Activated naive CD8-positive, alpha-beta T cell treated with anti-CD3 and anti-CD28 coated beads for 36 hours (primary cell): ENCODE data around the gene UBE2F. TPM values are rescaled to one million over a fixed set of nuclear protein-coding genes. Genes with fewer than 3 reads are reported as not detected.

ENCODE experiments used
- DNase-seq: peaks from one replicate; pipeline ENCODE4 v3.0.0; 2021
- H3K27ac Mint-ChIP-seq: one replicate; pipeline ENCODE4 v1.8.0; 2022; ENCODE audit warnings: mild to moderate bottlenecking, moderate library complexity, mixed read lengths
- H3K27me3 Mint-ChIP-seq: one replicate; pipeline ENCODE4 v1.8.0; 2022; ENCODE audit warnings: mild to moderate bottlenecking, mixed read lengths
- H3K36me3 Mint-ChIP-seq: one replicate; pipeline ENCODE4 v1.8.0; 2021; ENCODE audit warnings: mild to moderate bottlenecking, mixed read lengths
- H3K4me1 Mint-ChIP-seq: one replicate; pipeline ENCODE4 v1.8.0; 2021; ENCODE audit warnings: mixed read lengths
- H3K4me3 Mint-ChIP-seq: one replicate; pipeline ENCODE4 v1.8.0; 2022; ENCODE audit warnings: mild to moderate bottlenecking, moderate library complexity, mixed read lengths
- H3K9me3 Mint-ChIP-seq: one replicate; pipeline ENCODE4 v1.8.0; 2022; ENCODE audit warnings: mixed read lengths
- total RNA-seq, 2 experiments: library from RNA; stranded (reverse); gene quantifications; one replicate each; pipeline ENCODE4 v1.2.3, GENCODE V29; 2021

UBE2F gene, protein sequence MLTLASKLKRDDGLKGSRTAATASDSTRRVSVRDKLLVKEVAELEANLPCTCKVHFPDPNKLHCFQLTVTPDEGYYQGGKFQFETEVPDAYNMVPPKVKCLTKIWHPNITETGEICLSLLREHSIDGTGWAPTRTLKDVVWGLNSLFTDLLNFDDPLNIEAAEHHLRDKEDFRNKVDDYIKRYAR
- 10 to 100 TPM; 57.9 to 58.9 TPM for total RNA-seq

DNA sequence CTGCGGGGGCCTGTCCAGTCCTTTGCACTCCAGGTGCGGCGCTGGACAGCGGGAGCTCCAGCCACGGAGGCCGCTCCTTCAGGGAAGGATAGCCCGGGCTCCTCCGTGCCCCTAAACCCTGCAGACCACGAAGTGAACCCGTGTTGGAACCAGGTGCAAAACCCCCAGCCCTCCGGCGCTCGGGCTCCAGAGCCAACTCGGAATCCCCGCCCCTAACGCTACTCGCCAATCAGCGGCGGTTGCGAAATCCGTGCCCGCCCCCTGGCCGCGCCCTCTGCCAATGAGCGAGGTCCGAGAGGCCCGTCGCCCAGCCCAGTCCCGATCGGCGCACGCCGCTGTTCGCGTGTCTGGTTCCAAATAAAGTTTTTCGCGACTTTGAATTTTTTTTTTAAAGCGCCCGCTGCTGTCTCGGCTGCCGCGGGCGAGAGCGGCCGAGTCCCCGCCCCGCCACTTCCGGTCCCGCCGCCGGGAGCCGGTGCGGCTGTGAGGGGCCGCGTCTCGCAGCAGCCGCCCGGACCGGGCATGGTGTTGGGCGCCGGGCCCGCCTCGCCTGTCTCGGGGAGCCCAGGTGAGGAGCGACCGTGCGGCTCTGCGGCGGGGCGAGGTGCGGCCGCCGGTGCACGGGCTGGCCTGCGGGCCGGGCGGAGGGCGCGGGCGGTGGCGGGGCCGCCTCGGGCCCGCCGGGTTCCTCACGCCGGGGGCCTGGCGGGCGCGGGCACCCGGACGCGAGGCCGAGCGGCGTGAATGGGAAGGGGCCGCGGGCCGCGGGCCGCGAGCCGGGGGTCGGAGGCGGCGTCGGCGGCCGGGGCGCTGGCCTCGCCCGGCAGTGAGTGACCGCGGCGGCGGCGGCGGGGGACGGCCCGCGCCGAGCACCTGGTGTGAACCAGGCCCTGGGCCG, at the start of gene UBE2F:
TSS of gene UBE2F (plus strand) at position 450 of the 898 bp plus-strand sequence. CDS start 6,094 bp downstream, outside the sequence.
- Mint-ChIP-seq H3K36me3 (peaks cover 12% of the 10 kb centered on the region), H3K4me3 (peak within 1 kb of the TSS; percentile 81), H3K27me3 (no peaks in the 10 kb centered on the region), H3K9me3 (peaks cover 10% of the 10 kb centered on the region), H3K27ac (peak within 1 kb of the TSS; percentile 53), H3K4me1 (peaks cover 36% of the 10 kb centered on the region)
- peak; percentile 98 for DNase-seq

DNA sequence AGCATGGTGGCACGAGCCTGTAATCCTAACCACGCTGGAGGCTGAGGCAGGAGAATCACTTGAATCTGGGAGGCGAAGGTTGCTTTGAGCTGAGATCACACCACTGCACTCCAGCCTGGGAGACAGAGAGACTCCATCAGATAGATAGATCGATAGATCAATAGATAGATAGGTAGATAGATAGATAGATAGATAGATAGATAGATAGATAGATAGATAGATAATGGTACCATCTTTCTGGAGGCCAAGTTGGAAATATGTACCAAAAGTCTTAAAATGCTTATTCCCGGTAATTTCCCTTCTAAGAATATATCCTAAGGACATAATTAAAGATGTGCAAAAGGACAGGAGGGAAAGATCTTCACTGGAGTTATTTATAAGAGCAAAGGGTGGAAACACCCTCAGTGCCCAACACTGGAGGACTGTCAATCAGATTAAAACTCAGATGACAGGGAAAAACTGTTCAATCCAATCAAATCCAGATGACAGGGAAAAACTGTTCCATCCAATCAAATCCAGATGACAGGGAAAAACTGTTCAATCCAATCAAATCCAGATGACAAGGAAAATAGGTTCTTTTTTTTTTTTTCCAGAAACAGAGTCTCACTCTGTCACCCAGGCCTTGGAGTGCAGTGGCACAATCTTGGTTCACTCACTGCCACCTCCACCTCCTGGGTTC, 49.0 kb upstream of the UBE2F start:
- DNase-seq: no peak
- H3K27ac Mint-ChIP-seq: no peak overlapping the region
- H3K9me3 Mint-ChIP-seq: no peaks in the 10 kb centered on the region
- H3K27me3 Mint-ChIP-seq: no peaks in the 10 kb centered on the region
- no peaks in the 10 kb centered on the region for H3K36me3 Mint-ChIP-seq
- peaks cover 2% of the 10 kb centered on the region for H3K4me1 Mint-ChIP-seq
- no peak overlapping the region for H3K4me3 Mint-ChIP-seq

DNA sequence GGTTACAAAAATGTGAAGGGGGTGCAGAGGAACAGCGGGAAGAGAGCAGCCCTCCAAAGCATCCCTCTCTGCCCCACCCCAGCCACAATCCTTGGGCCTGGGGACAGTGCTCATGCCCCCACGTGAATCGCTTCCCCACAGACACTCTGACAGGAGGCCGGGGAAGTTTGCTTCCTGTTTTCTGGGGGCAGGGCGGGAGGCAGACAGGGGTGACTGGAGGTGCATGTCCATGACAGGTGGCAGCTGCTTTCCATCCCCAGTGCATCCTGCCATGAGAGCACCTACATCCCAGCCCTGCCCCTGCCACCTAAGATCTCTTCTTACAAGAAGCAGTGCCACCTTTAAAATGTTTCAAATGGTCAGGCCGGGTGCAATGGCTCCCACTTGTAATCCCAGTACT, 47.2 kb upstream of the UBE2F start:
- no peak overlapping the region for H3K27ac Mint-ChIP-seq
- H3K9me3 Mint-ChIP-seq: no peaks in the 10 kb centered on the region
- no peak for DNase-seq
- H3K36me3 Mint-ChIP-seq: no peaks in the 10 kb centered on the region
- peaks cover 10% of the 10 kb centered on the region for H3K4me1 Mint-ChIP-seq
- no peaks in the 10 kb centered on the region for H3K27me3 Mint-ChIP-seq
- H3K4me3 Mint-ChIP-seq: no peak overlapping the region

DNA sequence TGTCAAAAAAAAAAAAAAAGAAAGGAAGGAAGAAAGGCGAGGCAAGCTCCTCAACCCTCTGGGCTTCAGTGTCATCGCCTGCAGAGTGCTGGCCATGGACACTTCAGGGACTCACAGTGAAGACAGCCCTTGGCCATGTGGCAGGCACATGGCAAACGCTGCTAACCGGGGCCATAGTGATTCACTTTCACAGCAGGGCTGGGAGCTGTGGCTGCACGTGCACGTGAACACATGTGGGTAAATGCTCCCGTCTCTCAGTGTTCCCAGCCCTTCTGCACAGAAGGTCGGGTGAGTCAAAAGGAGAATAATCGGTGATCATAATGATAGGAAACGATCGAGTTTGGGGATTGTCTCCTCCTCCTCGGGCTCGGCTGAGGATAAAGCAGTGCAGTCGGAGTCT, 46.1 kb upstream of the UBE2F start:
- Mint-ChIP-seq H3K4me3 (no peak overlapping the region), H3K36me3 (no peaks in the 10 kb centered on the region), H3K27ac (no peak overlapping the region), H3K4me1 (peaks cover 10% of the 10 kb centered on the region), H3K9me3 (no peaks in the 10 kb centered on the region), H3K27me3 (no peaks in the 10 kb centered on the region)
- DNase-seq: no peak

DNA sequence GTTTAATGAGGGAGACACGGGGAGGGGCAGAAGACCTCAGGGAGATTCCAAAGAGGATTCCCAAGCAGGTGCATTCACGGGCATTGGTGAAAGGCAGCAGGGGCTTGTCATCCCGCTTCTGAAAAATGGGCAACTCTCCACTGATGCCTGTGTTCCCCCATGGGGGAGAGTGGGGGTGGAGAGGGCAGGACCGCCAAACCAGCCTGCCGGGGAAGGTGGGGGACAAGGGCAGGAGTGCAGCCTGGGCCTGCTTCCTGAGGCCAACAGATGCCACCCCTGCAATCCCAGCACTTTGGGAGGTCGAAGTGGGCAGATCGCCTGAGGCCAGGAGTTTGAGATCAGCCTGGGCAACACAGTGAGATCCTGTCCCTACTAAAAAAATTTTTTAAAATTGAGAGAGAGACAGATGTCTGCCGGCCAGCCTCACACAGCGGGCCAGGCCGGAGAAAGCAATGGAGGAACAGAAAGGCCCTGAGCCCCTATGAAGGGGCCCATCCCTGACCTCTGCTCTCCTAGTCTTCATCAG, 44.8 kb upstream of the UBE2F start:
- Mint-ChIP-seq H3K9me3 (no peaks in the 10 kb centered on the region), H3K27ac (no peak overlapping the region)

DNA sequence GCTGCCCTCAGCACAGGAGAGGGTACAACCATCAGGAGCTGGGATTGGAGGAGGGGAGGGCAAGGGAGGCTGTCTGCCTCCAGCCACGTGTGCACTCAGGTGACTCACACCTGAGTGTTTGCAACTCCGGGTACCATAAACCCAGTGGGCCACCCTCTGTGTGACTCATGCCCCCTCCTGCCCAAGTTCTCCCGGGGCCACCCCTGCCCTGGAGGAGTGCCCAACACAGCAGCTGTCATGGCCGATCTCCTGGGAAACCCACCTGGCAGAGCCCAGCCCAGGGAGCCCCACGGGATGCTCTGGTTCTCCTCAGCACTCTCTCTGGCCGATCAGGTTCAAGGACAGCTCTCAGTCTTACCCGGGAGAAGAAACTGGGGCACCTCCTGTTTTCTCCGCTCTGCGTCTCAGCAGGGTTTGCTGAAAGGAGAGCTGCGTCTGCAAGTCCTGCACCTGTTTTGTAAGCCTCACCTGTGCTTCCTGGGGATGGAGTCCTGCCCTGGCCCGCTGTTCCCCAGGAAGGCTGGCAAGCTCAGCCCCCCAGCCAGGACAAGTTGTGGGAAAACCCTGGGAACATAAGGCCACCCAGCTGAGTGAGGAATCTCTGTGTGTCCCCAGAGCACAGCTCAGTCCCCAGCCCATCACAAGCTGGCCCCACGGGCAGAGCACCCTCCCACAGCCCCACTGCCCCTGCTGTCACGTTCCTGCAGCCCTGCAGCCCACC, 44.0 kb upstream of the UBE2F start:
- no peak overlapping the region for H3K27ac Mint-ChIP-seq
- H3K4me3 Mint-ChIP-seq: peak overlapping the region; percentile 14
- H3K9me3 Mint-ChIP-seq: peaks cover under 1% of the 10 kb centered on the region
- no peaks in the 10 kb centered on the region for H3K27me3 Mint-ChIP-seq
- H3K36me3 Mint-ChIP-seq: no peaks in the 10 kb centered on the region
- DNase-seq: no peak
- peaks cover 15% of the 10 kb centered on the region for H3K4me1 Mint-ChIP-seq

More for the DNA sequence above, 44.8 kb upstream of the UBE2F start:
- no peak for DNase-seq
- Mint-ChIP-seq H3K27me3 (no peaks in the 10 kb centered on the region), H3K36me3 (no peaks in the 10 kb centered on the region), H3K4me1 (peaks cover 15% of the 10 kb centered on the region), H3K4me3 (no peak overlapping the region)

DNA sequence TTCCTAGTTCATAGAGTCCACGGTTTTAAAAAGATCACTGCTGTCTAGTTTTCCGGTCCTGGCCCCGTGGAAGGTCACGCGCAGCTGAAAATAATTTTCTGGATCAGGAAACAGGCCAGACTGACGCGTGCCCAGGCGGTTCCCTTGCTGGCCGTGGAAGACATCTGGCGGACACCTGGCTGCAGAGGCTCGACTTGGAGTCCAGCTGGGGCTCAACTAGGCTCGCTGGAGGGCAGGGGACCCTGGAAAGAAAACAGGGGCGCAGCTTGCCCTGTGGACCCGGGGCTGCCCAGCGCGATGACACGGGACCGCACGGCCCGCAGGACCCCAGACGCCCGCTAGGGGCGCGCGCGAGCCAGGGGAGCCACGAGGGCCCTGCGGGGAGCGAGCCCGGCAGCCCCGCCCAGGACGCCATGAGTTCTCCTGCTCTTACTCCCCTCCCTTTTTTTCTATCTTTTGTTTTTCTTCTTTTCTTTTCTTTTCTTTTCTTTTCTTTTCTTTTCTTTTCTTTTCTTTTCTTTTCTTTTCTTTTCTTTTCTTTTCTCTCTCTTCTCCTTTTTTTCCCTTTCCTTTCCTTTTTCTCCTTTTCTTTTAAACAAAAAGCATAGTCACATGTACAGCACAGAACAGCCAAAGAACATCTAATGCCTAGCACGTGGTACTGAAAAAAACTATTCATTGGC, 43.2 kb upstream of the UBE2F start:
- Mint-ChIP-seq H3K4me1 (peaks cover 15% of the 10 kb centered on the region), H3K36me3 (no peaks in the 10 kb centered on the region), H3K27me3 (no peaks in the 10 kb centered on the region), H3K9me3 (peaks cover 2% of the 10 kb centered on the region), H3K27ac (no peak overlapping the region), H3K4me3 (peak overlapping the region; percentile 7)
- DNase-seq: peak; percentile 86

DNA sequence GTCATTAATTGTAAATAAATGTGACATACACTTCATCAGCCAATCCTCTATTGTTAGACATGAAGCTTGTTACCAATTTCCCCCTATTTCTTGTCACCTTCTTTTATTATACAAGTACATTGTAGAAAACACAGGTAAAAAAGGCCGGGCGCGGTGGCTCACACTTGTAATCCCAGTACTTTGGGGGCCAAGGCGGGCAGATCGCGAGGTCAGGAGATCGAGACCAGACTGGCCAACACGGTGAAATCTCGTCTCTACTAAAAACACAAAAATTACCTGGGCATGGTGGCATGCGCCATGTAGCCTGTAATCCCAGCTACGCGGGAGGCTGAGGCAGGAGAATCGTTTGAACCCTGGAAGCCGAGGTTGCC, 42.7 kb upstream of the UBE2F start:
- Mint-ChIP-seq H3K9me3 (peaks cover 3% of the 10 kb centered on the region), H3K27ac (no peak overlapping the region), H3K4me3 (no peak overlapping the region), H3K4me1 (peaks cover 15% of the 10 kb centered on the region), H3K27me3 (no peaks in the 10 kb centered on the region), H3K36me3 (no peaks in the 10 kb centered on the region)
- DNase-seq: no peak

DNA sequence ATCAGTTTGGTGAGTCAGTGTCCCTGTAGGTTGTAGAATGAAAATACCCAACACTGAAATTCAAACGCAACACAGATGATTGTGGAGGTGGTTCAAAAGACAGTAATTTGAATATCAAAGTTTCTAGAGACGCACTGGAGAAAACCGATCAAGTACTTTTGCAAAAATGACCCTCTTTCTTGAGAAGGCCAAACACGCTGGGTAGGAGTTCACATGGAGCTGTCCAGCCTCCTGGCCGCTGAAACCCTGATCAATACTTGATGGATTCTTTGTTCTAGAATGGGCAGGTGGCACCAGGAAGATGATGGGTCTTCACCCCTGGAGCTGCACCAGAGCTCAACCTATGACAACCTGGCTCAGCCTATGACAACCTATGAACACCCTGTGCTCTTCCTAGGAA, 39.7 kb upstream of the UBE2F start:
- no peak for DNase-seq
- Mint-ChIP-seq H3K36me3 (peaks cover 3% of the 10 kb centered on the region), H3K4me1 (peaks cover 15% of the 10 kb centered on the region), H3K27ac (no peak overlapping the region), H3K9me3 (peaks cover 3% of the 10 kb centered on the region), H3K27me3 (no peaks in the 10 kb centered on the region), H3K4me3 (no peak overlapping the region)

DNA sequence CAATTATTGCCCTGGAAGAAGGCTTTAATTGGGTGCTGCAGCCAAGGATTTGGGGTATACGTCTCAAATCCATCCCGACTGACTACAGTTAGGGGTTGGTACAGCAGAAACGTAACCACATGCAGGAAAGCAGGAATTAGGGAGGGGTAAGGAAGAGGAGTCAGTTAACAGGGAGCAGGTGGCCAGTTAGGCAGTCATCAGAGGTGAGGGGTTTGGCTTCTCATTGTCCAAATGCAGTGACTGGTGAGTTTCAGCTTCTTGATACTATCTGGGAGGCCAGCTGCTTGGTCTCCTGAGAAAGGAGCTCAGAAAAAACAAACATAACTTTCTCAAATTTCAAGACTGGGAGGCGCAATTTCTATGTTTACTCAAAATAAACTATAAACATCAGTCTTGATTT, 38.8 kb upstream of the UBE2F start:
- Mint-ChIP-seq H3K36me3 (peaks cover 3% of the 10 kb centered on the region), H3K4me1 (peaks cover 16% of the 10 kb centered on the region), H3K27ac (no peak overlapping the region)

DNA sequence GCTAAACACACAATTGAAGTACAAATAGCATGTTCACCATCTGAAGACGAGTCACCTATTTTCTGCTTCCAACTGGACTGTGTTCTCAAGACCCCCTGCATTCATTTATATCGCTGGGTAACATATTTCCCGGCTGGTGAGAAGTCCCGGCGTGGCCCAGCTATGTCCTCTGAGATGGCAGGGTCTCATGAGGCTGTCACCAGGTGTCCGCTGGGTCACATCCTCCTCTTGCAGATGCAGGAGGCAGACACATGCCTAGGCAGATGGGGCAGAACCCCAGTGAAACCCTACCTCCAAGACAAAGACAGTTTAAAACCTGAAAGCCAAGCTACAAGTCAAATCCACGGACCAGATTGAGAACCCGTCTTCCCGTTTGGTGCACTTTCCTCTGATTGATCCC, 36.8 kb upstream of the UBE2F start:
- Mint-ChIP-seq H3K27ac (no peak overlapping the region), H3K27me3 (peaks cover 5% of the 10 kb centered on the region), H3K36me3 (peaks cover 7% of the 10 kb centered on the region), H3K9me3 (peaks cover 3% of the 10 kb centered on the region), H3K4me1 (peaks cover 12% of the 10 kb centered on the region), H3K4me3 (no peak overlapping the region)
- no peak for DNase-seq

More for the DNA sequence above, 38.8 kb upstream of the UBE2F start:
- no peak for DNase-seq
- Mint-ChIP-seq H3K9me3 (peaks cover 3% of the 10 kb centered on the region), H3K4me3 (no peak overlapping the region), H3K27me3 (no peaks in the 10 kb centered on the region)

DNA sequence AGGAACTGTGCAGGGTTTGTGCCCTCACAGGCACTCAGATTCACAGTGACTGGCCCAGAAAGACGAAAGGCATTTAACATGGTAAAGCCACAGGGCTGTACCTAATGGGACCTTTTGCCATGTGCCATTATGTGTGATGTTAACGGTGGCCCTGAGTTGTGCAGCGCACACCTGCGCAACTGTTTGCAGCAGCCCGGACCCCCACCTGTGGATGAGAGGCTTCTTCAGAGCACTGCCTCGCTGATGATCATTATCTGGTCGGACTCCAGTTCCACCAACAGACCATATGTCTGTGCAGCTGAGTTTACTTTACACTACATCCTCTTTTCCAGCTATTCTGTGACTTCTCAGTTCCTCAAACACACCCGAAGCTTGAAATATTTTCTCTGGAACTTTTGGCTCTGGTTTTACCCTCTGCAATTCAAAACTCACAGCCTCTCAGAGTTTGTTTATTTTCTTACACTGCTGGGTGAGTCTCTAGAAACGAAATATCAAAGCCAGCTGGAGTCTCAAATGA, 35.6 kb upstream of the UBE2F start:
- DNase-seq: no peak
- no peak overlapping the region for H3K27ac Mint-ChIP-seq
- H3K9me3 Mint-ChIP-seq: peaks cover 3% of the 10 kb centered on the region
- peaks cover 5% of the 10 kb centered on the region for H3K27me3 Mint-ChIP-seq
- peaks cover 7% of the 10 kb centered on the region for H3K36me3 Mint-ChIP-seq
- H3K4me1 Mint-ChIP-seq: peaks cover 11% of the 10 kb centered on the region
- no peak overlapping the region for H3K4me3 Mint-ChIP-seq

DNA sequence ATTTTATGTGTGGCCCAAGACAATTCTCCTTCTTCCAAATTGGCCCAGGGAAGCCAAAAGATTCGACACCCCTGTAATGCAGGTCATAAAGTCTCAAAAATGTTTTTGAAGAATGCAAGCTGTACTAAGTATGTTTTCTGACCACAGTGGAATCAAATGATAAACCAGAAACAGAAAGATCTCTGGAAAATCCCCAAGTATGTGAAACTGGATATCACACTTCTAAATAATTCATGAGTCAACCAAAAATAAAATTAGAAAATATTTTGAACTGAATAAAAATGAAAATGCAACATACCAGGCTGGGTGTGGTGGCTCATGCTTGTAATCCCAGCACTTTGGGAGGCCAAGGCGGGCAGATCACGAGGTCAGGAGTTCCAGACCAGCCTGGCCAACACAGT, 34.1 kb upstream of the UBE2F start:
- Mint-ChIP-seq H3K9me3 (peaks cover 3% of the 10 kb centered on the region), H3K36me3 (peaks cover 7% of the 10 kb centered on the region), H3K4me1 (peaks cover 9% of the 10 kb centered on the region), H3K27ac (no peak overlapping the region), H3K27me3 (peaks cover 5% of the 10 kb centered on the region), H3K4me3 (no peak overlapping the region)
- DNase-seq: no peak

DNA sequence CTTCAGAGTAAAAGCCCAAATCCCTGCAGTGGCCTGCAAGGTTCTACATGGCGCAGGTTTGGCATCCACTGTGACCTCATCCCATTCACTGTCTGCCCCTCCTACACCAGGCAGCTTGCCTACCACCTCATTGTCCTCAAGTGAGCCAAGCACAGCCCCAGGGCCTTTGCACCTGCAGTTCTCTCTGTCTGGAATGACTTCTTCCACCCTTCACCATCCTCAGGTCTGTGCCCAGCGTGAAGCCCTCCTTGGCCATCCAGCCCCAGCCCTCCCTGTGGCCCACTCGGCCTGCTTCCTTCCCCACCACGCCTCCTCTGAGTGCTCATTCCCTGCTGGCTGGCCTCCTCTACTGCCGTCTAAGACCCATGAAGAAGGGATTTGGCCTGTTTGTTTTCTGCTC, 32.6 kb upstream of the UBE2F start:
- peaks cover 7% of the 10 kb centered on the region for H3K36me3 Mint-ChIP-seq
- DNase-seq: no peak
- no peak overlapping the region for H3K27ac Mint-ChIP-seq
- H3K9me3 Mint-ChIP-seq: no peaks in the 10 kb centered on the region
- H3K27me3 Mint-ChIP-seq: peaks cover 5% of the 10 kb centered on the region
- H3K4me3 Mint-ChIP-seq: no peak overlapping the region
- peaks cover 9% of the 10 kb centered on the region for H3K4me1 Mint-ChIP-seq
